Stimulated activated CD4-positive, alpha-beta T cell treated with anti-CD3 and anti-CD28 coated beads, Interleukin-2, amount 100 ng/mL, for 48 hours (primary cell): ENCODE results near the gene RBM44.
"Not testable (repeated sequence)": the region's sequence is repeated elsewhere in the genome, so short reads cannot be mapped to it uniquely, and the experiment has no call there.

ENCODE experiments used
- DNase-seq, 2 donors: peaks; one replicate each; pipeline ENCODE4 v3.0.0-alpha.2; 2020

RBM44 gene

GRCh38 chr2:237798236-237799059 lies at the start of gene RBM44:
TSS of gene RBM44 (plus strand) at chr2:237798779. CDS start at chr2:237813610, 14,831 bp downstream.
- DNase-seq: no peak

- DNase-seq: no peak
These were observed 49.6 kb upstream of the RBM44 start for GRCh38 chr2:237749002-237749401.

DNA sequence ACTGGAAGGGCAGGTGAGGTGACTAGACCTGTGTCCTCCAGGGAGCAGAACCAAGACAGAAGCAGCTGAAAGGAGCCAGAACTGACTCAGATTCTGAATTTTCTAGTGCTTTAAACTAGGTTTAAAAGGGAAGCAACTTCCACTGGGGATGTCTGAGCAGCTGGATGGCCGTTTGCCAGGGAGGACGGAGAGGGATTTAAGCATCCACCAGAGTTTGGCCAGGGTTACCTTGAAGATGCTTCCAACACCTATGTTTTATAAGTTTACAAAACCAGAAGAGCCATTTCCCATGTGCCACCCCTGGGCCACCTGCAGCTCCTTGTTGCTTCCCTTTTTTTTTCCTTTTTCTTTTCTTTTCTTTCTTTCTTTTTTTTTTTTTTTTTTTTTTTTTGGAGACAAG lies 48.6 kb upstream of the RBM44 start:
- no peak for DNase-seq

DNA sequence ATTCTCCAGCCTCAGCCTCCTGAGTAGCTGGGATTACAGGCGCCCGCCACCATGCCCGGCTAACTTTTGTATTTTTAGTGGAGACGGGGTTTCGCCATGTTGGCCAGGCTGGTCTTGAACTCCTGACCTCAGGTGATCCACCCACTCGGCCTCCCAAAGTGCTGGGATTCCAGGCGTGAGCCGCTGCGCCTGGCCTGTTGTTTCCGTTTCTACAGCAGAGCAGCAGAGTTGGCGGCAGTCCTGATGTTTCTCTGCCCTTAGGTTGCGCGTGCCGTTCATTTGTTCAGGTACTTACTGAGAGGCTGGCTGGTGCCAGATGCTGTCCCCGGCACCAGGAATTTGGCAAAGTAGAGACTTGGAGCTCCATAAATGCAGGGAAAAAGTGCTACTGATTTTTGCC lies 48.1 kb upstream of the RBM44 start:
- not testable (repeated sequence) for DNase-seq

DNA sequence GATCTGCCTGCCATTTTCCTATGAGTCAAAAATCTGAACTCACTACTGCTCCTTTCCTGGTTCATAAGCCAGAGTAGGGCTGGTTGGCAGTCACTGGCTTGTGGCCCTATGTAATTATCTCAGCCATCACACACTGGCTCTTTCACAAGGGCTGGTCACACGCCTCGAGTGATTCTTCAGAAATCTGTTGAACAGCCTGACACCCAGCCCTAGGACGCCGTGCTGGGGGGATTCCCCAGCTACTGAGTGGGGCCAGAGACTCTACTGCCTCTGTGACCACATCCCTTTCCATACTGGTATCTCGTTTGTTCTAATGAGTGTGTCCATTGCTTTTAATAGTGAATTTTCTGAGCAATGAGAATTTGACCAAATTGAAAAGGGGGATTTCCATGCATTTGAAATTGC lies 45.8 kb upstream of the RBM44 start:
- DNase-seq: no peak

- DNase-seq: no peak
These were observed 44.4 kb upstream of the RBM44 start for GRCh38 chr2:237754182-237754581.

DNA sequence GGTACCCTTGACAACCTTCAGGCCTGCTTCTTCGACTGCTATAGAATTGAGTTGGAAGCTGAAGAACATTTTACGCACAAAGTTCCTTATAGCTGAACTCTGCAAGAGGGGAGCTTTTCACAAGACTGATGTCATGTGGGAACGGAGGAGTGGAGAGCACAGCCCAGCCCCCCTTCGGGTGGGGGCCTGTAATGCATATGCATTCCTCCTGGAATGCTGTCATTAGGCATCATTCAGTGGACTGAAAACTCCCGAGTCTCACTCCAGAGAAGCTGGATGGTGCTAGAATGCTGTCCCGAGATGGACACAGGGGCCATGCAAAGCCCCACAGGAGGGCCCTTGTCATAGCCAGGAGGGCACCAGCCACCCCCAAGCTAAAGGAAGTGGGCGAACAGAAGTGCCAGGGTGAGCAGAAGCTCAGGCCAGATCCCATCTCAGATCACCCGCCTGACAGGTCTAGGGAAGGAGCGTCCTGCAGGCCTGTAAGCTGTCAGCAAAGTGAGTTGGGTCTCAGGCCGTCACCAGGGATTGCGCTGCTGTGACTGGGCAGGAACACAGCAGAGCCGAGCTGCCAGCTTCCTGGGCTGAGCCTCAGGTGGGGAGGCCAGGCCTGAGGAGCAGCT lies 43.8 kb upstream of the RBM44 start:
- DNase-seq: no peak

- DNase-seq: no peak
These were observed 41.0 kb upstream of the RBM44 start for GRCh38 chr2:237757616-237758015.

DNA sequence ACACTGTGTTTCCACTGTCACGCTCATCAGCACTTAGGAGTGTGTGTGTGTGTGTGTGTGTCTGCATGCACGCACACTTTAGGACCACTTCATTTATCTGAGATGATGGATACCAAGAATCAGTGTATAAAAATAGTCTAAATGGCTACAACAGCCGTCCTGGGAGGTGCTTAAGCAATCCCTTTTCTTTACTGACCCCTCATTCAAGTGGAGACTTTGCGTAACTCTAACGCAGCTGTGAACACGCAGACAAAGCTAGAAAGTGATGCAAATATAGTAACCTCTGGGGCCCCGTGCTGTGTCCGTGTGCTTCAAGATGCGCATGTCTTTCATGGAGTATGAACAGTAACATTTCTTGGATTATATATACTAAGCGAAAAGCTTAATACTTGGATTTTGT lies 40.4 kb upstream of the RBM44 start:
- DNase-seq: no peak

DNA sequence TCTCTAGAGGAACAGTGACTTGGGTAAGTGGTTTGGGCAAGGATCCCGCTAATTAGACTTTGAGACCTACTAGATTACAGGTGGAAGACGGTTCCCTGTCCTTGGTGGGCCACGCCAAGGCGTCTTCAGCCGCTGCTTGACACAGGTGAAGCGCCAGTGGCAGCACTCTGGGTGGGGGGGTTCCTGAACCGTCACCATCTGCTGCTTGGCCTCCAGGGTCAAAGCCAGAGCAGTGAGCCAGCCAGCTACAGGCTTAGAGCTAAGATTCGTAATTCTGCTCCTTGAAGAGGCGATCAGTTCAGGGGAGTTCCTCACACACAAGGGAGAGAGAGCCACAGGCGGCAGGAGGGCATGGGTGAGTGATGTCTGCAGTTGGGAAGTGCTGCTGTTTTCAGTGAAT lies 39.4 kb upstream of the RBM44 start:
- DNase-seq: no peak

DNA sequence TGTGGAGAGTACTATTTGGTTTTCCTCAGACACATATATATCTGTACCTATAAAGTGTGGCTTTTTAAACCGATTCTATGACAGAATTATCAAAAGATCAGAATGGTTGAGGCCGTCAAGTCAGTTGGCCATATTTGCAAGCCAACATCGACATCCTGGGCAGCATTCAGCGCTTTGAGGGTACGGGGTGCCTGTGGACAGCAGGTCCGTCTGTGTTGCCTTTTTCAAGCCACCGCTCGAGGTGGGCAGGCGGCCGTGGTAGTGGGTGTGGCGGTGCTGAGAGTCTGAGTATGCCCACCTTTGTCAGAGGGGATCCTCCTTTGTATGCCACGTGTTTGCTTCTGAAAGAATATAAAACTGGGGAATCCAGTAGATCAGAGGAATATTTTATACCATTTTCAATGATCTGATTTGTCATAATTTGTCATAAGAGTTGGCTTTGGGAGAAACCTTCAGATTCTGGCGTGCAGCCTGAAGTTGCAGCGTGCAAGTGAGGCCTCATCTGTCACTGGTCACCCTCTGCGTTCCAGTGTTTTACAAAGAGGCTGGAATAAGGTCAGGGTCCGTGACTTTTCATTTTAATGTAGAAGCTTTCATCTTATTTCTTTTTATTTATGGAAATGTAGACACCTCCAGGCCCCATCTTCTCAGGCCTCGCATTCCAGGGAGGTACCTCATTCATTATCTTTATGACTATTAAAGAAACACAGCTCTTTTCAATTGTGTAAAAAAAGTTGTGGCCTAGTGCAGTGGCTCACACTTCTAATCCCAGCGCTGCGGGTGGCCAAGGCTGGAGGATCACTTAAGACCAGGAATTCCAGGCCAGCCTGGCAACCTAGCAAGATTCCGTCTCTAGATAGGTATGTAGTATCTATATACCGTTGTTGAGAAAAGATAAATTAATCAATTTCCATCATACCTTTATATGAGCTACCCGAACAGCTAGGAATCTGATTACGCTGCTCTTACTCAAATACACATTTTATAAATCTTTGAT lies 37.8 kb upstream of the RBM44 start:
- no peak for DNase-seq

- DNase-seq: not testable (repeated sequence)
These were observed 36.0 kb upstream of the RBM44 start for GRCh38 chr2:237762291-237763182.

DNA sequence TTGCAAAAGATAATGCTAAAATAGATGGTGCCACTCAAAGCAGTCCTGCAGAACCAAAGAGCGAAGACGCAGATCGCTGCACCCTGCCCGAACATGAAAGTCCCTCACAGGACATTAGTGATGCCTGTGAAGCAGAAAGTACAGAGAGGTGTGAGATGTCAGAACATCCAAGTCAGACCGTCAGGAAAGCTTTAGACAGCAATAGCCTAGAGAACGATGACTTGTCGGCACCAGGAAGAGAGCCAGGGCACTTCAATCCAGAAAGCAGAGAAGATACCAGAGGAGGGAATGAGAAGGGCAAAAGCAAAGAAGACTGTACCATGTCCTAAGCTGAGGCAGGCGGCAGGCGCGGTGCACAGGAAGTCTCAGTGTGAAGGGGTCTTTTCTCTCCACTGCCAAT lies 34.8 kb upstream of the RBM44 start:
- no peak for DNase-seq

DNA sequence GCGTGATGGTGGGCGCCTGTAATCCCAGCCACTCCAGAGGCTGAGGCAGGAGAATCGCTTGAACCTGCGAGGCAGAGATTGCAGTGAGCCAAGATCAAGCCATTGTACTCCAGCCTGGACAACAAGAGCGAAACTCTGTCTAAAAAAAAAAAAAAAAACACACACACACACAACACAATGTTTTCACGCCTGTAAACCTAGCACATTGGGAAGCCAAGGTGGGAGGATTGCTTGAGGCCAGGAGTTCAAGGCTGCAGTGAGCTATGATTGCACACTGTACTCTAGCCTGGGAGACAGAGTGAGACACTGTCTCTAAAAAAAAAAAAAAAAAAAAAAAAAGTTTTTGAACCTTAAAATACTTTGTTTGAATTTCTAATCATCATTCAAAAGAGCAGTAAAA lies 33.5 kb upstream of the RBM44 start:
- not testable (repeated sequence) for DNase-seq

GRCh38 chr2:237765875-237766274 lies 32.7 kb upstream of the RBM44 start:
- no peak for DNase-seq

- no peak for DNase-seq
These were observed 32.2 kb upstream of the RBM44 start for GRCh38 chr2:237766340-237766739.

DNA sequence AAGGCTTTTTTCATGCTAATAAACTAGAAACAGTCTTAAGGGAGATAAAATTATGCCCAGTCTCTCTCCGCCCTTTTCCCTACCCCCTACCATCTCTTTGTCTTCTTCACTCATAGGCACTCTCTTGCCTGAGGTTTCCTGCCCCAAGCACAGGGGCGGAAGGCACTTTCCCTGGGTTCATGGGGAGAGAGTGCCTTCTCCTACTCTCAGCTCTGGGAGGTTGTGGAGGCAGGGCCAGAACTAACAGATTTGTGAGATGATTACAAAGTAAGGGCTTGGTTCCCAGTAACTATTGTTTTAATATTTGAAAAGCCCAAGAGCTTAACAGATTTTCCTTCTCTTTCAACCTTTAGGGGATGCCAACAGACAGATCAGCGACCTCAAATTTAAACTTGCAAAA lies 26.1 kb upstream of the RBM44 start:
- DNase-seq: no peak

DNA sequence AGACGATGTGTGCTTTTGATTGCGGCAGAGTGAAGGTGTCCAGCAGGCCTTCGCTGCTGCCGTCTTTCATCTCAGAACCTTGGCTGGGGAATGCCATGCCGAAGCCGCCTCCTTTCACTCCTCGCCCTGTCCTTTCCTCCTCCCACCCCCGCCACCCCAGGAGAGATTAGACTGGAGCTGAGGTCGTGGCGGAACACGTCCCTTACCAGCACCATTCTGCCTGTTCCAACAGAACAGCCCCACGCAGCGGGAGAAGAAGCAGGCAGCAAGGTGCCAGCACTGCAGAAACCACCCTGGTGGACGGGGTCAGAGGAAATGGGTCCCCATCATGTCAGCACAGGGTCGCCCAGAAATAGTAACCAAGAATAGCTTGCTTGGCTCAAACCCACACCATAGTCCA lies 24.8 kb upstream of the RBM44 start:
- DNase-seq: no peak

- peak; percentile 44 to 45 for DNase-seq
These were observed 23.6 kb upstream of the RBM44 start for GRCh38 chr2:237774811-237775553.

- no peak for DNase-seq
These were observed 19.1 kb upstream of the RBM44 start for GRCh38 chr2:237779521-237779920.

GRCh38 chr2:237782181-237782580 lies 16.4 kb upstream of the RBM44 start:
- DNase-seq: no peak
